IPS-11a (cell line): ENCODE data around the gene AGK.

Source experiments
- H3K4me3 ChIP-seq: one replicate; pipeline ENCODE4 v1.5.1; 2013; ENCODE audit warnings: low read depth, low read length, control low read depth

The AGK gene

DNA sequence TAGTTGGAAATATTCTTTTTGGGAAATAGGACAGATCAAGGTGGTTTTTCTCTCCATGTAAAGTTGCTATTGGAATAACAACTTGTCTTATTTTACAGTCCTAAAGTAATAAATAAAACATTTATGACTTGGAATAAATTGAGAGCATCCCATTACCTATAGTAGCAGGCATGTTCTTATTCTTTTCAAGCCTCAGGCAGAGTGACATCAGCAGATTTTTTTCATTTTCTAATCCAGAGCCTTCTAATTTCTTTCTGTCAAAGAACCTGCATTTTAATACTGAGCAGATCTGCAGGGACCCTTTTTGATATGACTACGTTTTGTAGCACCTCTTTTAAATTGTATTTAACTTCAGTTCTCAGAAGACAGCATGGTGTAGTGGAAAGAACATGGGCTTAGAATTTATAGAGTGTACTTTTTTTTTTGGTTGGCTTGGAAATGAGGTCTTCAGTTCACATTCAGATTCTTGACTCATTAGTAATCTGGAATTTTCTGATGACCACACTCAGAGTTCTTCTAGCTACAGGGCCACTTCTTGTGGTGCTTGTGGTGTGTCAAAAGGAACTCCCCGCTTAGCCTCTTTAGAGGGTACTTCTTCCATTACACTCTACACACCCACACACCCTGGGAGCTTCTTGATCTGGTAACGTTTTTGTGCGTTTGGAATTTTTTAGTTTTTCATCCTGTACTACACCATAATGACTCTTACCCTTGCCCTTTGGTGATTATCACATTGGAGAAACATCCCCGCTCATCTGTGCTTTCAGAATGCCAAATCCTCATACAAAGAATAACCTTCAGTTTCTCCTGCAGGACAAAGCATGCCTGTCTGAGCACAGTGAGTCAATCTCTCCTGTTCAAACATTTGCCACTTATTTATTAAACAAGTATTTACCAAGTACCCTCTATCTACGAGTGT lies 34.6 kb downstream of the AGK start:
- no peak overlapping the region for H3K4me3 ChIP-seq

GRCh38 chr7:141586878-141587277 lies 35.7 kb downstream of the AGK start:
- no peak overlapping the region for H3K4me3 ChIP-seq

DNA sequence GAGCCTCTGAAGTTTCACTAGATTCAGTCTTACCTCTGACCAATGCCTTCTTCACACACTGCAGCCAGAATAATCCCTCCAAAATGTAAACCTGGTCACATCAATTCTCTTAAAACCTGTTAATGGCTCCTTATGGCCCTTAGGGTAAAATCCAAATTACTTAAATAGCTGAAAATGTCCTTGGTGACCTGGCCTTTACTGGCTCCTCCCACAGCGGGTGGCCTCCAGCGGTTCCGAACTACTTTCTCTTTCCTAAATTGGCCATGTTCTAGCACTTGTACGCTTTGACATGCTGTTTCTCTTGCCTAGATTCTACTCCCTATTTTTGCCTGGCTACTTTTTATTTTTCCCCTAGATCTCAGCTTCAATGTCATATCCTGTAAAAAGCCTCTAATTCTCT lies 36.1 kb downstream of the AGK start:
- no peak overlapping the region for H3K4me3 ChIP-seq

DNA sequence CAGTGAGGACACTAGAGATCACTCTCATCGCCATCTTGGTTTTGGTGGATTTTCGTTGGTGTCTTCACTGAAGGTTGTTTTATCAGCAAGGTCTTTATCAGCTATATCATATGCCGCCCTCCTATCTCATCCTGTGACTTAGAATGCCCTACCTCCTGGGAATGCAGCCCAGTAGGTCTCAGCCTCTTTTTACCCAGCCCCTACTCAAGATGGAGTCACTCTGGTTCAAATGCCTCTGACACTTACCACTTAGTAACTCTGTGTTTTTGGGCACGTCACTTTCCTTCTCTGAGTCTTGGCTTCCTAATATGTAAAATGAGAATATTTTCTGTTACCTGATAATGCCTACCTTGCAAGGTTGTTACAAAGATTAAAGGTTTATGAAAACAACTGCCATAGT lies 37.7 kb downstream of the AGK start:
- no peak overlapping the region for H3K4me3 ChIP-seq

GRCh38 chr7:141590071-141590470 lies 38.9 kb downstream of the AGK start:
- H3K4me3 ChIP-seq: no peak overlapping the region

DNA sequence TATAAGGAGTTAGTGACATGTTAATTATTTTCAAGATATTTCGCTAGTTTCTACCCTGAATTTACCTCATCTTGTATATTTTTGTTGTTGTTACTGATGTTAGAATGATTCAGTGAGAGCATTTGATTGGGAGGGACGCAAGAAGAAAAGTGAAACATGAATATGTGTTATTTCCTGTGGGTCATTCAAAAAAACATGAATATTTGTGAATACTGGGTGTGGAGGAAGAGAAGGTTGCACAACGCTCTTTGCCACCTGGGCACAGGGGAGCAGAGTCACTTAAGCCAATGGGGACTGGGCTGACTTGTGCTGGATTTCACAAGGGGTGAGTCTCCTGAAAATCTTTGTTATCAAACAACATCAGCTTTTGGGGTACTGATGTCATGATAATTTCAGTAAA lies 39.5 kb downstream of the AGK start:
- H3K4me3 ChIP-seq: no peak overlapping the region

DNA sequence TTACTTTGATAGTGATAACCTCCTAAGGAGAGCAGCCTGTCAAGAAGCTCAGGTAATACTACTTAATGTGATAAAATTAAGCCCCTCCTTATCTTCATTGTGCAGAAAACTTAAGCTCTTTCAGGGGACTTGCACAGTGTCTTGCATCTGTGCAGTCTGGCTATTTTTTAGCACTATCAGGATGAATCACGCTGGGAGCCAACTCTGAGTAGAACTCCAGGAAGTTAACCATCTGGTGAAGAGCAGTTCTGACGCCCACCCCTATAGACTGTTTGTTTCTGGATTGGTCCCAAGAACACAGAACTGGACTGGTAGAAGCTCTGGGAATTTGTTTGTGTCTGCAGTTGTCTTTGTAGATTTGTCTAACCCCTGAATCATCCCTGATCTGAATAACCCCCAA lies 41.9 kb downstream of the AGK start:
- H3K4me3 ChIP-seq: no peak overlapping the region

DNA sequence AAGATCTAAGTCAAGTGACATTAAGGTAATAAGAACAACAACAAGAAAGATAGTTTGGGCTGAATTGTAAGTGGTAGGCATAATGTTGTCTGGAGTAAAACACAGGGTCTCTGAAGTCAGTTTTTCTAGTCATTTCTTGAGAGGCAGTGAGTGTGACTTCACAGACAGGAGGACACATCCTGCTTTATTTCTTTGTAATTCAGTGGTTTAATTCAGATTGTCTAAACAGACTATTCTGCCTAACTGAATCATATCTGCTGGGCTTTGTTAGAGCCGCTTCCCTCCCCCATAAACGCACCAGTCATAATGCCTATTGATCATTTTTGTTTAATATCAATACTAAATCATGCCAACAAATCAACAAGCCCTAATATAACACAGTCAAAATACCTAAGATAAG lies 46.8 kb downstream of the AGK start:
- H3K4me3 ChIP-seq: no peak overlapping the region

DNA sequence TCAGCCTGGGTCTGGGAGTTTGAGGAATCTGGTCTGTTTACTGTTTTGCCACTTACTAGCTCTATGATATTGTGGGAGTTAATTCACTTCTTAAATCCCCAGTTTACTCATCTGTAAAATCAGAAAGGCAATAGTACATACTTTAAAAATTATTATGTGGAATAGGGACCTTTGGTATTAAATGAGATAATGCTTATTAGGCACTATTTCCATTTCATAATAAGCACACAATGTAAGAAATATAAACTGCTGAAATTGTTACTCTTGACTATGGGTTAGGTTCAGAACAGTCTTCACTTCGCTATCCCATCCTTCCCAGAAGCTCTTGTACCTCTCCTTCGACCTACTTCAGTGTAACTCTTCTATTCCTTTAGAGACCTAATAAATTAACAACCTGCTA lies 47.2 kb downstream of the AGK start:
- no peak overlapping the region for H3K4me3 ChIP-seq

GRCh38 chr7:141600168-141601006 lies 49.2 kb downstream of the AGK start:
- no peak overlapping the region for H3K4me3 ChIP-seq

GRCh38 chr7:141609576-141609975 lies 58.4 kb downstream of the AGK start:
- no peak overlapping the region for H3K4me3 ChIP-seq

GRCh38 chr7:141610671-141611070 lies 59.5 kb downstream of the AGK start:
- H3K4me3 ChIP-seq: no peak overlapping the region

DNA sequence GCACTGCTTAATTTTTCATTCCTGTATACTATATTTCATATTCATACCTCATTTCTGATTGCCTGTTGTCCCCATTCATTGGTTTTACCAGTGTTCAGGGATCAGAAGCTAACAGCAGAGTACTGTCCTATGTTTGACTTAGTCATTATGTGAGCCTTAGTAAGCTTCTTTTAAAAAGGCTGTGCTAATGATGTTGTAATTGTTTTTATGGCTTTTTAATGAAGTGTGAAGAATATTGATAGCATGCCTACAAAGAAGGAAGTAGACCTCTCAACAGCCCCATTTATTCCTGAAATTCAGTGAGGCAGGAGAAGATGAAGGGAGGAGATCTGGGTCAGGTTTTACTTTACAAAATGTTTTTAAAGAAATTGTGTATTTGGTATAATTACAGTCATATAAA lies 61.7 kb downstream of the AGK start:
- no peak overlapping the region for H3K4me3 ChIP-seq

- no peak overlapping the region for H3K4me3 ChIP-seq
Observed at GRCh38 chr7:141617280-141617679, 66.1 kb downstream of the AGK start.

DNA sequence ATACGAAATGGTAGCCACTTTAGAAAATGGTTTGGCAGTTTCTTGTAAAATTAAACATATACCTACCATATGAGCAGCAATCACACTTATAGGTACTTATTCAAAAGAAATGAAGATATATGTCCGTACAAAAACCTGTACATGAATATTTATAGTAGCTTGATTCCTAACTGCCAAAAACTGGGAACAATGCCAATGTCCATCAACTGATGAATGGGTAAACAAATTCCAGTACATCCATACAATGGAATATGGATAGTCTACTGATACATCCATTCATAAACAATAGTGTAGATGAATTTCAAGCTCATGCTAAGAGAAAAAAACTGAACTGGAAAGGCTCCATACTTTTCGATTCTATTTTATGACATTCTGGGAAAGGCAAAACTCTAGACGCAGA lies 68.5 kb downstream of the AGK start:
- H3K4me3 ChIP-seq: no peak overlapping the region

GRCh38 chr7:141624763-141625162 lies 73.6 kb downstream of the AGK start:
- H3K4me3 ChIP-seq: no peak overlapping the region

DNA sequence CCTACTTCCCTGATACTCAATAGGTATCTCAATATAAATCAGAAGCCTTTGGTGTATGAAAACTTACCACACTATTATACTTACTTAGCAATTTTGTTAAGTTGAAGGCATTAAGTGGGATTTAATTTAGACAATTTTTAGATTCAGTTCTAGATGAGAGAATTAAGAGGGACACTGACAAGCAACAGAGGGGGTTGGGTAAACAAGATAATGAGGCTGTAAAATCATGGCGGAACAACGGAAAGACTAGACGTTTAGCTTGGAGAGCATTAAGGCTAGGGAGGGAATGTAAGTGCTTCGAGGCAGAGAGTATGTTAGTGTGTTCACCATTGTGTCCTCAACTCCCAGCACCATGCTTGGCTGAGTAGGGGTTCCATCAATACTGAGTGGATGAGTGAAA lies 79.4 kb downstream of the AGK start:
- H3K4me3 ChIP-seq: no peak overlapping the region

DNA sequence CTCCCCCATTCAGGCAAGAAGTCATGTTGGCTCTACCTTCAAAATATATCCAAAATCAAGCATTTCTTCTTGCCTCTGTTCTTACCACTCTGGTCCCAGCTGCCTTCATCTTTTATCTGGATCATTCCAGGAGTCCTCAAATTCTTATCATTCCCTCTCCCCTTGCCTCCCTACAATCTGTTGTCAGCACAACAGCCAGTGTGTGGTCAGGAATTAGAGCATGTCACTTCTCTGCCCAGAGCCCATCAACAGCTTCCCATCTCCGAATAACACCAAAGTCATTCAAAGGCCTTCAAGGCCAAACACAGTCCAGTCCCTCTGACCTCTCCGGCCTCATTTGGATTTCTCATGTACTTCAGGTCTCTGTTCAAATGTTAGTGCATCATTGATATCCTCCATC lies 80.3 kb downstream of the AGK start:
- H3K4me3 ChIP-seq: no peak overlapping the region

DNA sequence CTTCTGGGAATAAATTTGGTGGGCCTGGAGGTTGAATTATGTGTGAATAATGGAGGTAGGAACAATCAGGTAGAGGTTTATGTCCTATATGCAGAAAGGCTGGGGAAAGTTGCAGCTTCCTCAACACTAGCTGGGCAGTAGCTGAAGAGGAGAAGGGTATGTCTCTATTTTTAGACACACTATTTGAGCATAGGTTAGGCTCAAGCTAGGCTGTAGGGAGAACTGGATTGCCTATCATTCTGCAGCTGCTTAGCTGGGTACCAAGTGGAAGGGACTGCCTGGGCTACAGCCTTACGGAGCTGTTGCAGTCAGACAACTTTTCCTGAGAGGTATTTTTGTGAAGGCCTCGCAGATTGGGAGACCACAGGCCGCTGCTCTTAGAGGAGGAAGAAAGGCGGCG lies 82.9 kb downstream of the AGK start:
- H3K4me3 ChIP-seq: no peak overlapping the region

- no peak overlapping the region for H3K4me3 ChIP-seq
Observed at GRCh38 chr7:141636053-141636452, 84.8 kb downstream of the AGK start.

DNA sequence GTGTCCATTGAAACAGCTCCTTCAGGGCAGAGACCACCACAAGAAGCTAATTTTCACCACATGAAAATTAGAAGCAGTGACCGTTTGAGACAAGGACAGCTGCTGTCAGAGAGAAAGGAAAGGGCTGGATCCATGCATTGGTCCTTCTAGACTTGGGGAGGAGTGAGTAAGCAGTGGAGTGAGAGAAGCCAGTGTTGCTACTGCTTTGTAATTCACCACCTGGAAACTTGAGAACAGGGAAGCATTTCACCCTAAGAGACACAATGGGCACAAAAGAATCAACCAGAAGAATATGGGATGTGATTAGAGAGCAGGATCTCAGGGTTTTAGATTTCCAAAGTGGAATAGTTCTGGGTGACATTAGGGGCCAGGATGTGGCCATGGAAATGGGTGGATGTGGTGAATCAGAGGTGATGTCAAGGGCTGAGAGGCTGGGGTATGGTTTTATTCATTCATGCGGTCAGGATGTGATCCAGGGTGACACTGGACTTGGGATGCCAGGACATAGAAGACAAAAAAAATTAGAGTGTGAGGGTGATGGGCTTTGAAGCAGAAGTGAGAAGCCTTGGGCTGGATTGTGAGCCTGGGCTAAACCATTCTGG lies 89.1 kb downstream of the AGK start:
- H3K4me3 ChIP-seq: no peak overlapping the region

- no peak overlapping the region for H3K4me3 ChIP-seq
Observed at GRCh38 chr7:141641876-141642275, 90.7 kb downstream of the AGK start.
